Activated CD8-positive, alpha-beta memory T cell treated with anti-CD3 and anti-CD28 coated beads for 4 hours (primary cell): ENCODE measurements around the gene EDN1.
"Not testable (repeated sequence)": the region's sequence is repeated elsewhere in the genome, so short reads cannot be mapped to it uniquely, and the experiment has no call there.

Source experiments
- DNase-seq, 2 donors: peaks; one replicate each; pipeline ENCODE4 v3.0.0-alpha.2; 2020; ENCODE audit warnings: low read depth in 2 of 2

Gene EDN1

DNA sequence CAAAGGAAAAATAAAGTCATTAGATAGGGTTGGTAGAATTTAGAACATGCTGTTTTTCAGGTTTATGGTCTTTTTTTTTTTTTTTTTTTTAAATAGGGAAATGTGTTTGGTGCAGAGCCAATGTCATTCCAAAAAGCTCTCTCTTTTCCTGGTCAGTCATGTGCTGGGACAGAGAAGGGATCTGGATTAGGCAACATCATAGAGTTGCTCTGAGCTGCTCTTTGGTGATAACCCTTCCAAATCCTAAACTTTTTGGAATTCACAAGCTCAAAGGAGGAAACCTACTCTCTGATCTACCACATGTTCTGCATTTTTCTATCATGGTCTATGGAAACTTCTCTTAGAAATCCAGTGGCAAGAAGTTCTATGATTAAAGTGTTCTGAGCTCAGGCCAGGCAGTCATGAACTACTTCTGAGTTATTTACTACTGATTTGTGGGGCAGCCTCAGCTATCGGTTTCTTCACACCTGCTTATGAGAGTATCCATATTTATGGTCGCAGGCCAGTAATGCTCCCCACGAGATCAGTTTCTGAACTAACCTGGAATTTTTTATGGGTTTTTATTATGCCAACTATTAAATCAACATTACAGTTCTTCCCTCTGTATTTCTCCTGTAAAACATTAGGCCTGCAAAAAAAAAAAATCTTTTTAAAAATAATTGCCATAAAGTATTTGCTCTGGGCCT, 4.8 kb downstream of the EDN1 start:
- no peak for DNase-seq

- no peak for DNase-seq
Observed at GRCh38 chr6:12295558-12296254, 5.5 kb downstream of the EDN1 start.

- no peak for DNase-seq
Observed at GRCh38 chr6:12296255-12296573, 6.1 kb downstream of the EDN1 start.

- no peak for DNase-seq
Observed at GRCh38 chr6:12296604-12297003, 6.4 kb downstream of the EDN1 start.

DNA sequence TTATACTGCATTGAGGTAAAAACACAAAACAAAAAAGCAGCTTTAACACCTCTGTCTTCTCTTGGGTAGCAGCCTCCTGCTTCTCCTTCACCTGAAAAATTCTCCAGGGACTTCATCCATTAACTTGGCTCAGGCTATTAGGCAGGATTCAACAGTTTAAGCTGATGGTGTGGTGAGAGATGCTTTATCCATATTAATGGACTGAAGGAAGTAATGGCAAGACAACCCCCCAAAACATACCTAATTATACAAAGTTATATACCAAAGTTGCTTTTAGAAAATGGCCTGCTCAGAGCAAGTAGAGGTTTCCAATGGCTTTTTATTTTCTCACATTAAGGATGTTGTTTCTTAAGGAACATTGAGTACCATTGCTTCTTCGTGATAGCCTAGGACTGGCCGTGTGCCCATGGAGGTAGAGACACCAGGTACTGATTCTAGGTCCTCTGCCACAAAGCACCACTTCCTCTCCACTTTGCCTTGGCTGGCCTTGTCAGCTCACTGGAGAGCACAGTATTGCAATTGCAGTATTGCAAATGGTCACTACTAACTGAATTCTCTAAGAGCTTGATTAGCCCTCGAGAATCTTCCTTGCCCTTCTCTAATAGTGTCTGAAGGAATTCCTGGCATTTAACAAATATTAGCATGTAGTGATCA, 7.3 kb downstream of the EDN1 start:
- no peak for DNase-seq

- DNase-seq = no peak
Observed at GRCh38 chr6:12298017-12298978, 8.1 kb downstream of the EDN1 start.

DNA sequence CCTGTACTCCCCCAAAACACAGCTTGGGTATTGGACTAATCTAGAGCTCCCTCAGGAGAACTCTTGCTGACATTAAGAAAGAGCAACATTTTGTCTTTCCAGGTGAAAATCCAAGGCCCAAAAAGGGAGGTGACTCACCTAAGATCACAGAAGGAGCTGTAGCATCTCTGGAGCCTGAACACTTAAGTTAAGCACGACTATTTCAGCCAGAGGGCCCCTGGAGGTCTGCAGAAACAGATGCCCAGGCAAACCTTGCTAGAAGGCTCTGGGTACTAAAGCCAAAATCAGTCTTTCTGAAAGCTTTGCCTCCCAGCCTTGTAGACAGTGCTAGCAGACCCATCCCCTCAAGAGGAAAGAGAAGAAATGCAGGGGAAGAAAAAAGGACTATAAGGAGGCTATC, 8.8 kb downstream of the EDN1 start:
- DNase-seq = no peak

GRCh38 chr6:12301018-12301417, 10.9 kb downstream of the EDN1 start:
- DNase-seq = no peak

DNA sequence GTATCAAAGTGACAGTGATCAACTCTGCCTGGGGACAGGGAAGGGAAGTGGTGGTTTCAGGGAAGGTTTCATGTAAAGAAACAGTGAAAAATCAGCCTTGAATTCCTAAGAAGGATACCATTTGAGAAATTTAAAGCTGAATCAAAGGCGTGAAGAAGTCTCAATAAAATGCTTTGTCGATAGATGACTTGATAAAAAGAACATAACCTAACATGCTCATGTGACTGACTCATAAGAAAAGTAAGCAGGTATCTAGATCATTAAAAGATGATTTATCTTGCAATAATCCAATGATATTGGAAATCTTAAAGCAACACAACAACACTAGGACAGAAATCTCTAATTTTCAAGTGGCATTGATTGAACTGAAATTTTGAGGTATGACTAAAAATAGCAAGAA, 14.3 kb downstream of the EDN1 start:
- DNase-seq = no peak

GRCh38 chr6:12309070-12309469, 18.9 kb downstream of the EDN1 start:
- DNase-seq = no peak

DNA sequence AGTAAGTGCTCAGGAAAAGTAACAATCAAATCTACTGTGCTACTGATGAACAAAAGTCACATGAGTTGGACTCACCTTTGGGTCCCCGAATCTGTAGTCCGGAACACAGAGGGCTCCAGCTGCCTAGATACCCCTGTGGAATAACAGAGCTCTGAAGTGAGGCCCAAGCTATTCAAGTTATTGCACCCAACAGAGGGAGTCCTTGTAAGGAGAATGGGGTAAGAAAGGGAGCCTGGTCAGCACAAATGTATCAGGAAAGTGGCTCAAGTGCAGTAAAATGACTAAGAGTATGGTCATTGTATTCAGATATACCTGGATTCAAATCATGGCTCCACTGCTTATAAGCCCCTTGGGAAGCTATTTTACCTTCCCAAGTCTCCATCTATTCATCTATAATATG, 20.9 kb downstream of the EDN1 start:
- no peak for DNase-seq

- no peak for DNase-seq
Observed at GRCh38 chr6:12312736-12313135, 22.6 kb downstream of the EDN1 start.

- DNase-seq = no peak
Observed at GRCh38 chr6:12313306-12313991, 23.3 kb downstream of the EDN1 start.

- DNase-seq = no peak
Observed at GRCh38 chr6:12313992-12314589, 23.9 kb downstream of the EDN1 start.

DNA sequence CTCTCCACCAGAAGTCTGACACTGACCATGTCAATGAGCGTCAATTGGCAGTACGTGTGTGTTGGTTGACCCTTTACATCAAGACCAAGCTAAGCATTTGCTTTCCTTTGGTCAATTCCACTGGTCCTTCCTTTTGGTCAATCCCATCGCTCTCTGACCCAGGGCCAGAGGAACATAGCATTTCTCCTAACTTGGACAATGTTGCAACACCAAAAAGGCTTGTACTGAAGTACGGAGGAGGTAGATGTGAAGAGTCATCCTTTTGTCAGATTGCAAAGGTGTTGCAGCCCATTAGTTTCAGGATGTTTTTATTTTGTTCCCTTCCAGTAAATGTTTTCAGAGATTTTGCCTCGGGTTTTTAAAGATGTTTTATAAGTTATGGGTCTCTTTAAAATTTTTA, 24.6 kb downstream of the EDN1 start:
- no peak for DNase-seq

DNA sequence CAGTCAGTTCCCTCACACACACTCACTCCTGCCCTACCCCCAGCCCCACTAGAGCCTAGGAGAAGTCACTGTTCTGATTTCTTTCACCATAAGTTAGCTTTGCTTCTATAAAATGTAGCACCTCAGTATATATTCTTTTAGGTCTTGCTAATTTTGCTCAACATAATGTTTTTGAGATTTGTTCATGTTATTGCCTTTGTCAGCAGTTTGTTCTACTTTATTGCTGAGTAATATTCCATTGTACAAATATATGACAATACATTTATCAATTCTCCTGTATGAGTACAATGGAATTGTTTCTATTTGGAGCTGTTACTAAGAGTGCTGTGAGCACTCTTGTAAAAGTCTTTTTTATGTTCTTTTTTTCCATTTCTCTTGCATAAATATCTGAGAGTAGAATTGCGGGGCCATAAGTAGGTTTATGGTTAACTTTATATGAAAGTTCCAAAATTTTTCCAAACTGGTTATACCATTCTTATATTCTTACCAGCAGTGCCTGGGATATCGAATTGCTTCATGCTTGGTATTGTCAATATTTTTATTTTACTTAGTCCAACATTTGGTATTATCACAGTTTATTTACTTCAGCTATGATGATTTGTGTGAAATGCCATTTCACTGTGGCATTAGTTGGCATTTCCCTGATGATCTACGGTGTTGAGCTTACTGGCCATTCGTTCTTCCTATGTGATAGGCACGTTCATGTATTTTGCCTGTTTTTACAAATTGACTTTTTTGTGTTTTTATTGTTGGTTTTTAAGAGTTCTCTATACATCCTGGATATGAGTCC, 25.3 kb downstream of the EDN1 start:
- no peak for DNase-seq

DNA sequence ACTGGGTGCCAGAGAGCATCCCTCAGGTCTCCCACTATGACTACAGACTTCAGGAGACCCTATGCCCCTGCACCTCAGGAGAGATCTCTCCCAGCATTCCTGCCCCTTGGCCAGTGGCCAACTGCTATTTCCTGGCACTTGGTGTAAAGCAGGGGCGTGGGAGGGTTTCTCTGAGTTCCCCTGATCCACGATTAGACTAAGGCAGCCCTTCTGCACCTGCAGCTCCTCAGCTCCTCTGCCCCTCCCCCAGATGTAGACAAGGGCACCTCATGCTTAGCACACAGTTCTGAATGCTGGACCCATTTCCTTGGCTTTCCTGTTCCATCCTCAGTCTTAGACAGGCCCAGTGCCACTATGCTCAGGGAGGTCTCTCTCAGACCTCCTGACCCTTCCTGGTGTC, 28.6 kb downstream of the EDN1 start:
- DNase-seq = no peak

- not testable (repeated sequence) for DNase-seq
Observed at GRCh38 chr6:12320074-12320473, 29.9 kb downstream of the EDN1 start.

DNA sequence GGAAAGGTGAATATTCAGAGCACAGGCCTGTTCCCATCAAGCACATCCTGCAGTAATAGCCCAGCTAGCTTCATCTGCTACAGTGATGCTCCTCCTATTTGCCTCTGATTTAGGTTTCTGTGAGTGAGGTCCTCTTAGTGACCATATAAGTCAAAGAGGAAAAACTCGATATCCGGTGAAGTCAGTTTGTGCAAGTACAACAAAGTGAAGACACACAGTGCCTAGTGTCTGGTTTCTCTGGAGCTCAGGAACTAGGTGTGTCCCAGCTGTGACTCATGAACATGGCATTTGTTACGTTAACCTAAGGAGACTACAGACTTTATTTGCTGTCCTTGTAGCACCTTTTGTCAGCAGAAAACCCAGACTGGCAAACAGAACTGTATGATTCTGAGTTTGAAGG, 33.9 kb downstream of the EDN1 start:
- DNase-seq = no peak

- DNase-seq = no peak
Observed at GRCh38 chr6:12324748-12325147, 34.6 kb downstream of the EDN1 start.
